Lower leg skin (tissue), 3 donors: Measurements from ENCODE around the gene UTF1.

ENCODE experiments used
- POLR2A ChIP-seq, 2 donors: fragments of 450-650 bp; IDR thresholded peaks; one replicate each; pipeline ENCODE4 v1.6.1; 2016 to 2017; ENCODE audit warnings: antibody characterized with exemption in 2 of 2, mild to moderate bottlenecking in 1 of 2, moderate library complexity in 1 of 2
- TF ChIP-seq, protein P1 (sequence below), 3 donors: fragments of 450-650 bp; IDR thresholded peaks; one replicate each; pipeline ENCODE4 v1.5.1; 2016; ENCODE audit warnings: antibody characterized with exemption in 3 of 3, mild to moderate bottlenecking in 3 of 3, moderate library complexity in 2 of 3

DNA sequence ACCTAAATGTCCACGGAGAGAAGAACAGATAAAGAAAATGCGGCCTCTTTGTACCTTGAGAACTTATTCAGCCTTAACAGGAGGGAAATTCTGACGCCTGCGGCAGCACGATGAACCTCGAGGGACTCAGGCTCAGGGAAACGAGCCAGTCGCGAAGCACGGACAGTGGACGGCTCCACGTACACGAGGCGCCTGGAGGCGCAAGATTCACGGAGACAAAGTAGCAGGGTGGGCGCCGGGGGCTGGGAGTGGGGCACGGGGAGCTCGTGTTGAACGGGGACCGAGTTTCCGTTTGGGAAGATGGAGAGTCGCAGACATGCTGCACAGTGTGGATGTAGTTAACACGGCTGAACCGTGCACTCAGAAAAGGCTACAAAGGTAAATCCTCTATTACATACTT is 13.2 kb upstream of the UTF1 start:
- TF ChIP-seq, protein P1, sequence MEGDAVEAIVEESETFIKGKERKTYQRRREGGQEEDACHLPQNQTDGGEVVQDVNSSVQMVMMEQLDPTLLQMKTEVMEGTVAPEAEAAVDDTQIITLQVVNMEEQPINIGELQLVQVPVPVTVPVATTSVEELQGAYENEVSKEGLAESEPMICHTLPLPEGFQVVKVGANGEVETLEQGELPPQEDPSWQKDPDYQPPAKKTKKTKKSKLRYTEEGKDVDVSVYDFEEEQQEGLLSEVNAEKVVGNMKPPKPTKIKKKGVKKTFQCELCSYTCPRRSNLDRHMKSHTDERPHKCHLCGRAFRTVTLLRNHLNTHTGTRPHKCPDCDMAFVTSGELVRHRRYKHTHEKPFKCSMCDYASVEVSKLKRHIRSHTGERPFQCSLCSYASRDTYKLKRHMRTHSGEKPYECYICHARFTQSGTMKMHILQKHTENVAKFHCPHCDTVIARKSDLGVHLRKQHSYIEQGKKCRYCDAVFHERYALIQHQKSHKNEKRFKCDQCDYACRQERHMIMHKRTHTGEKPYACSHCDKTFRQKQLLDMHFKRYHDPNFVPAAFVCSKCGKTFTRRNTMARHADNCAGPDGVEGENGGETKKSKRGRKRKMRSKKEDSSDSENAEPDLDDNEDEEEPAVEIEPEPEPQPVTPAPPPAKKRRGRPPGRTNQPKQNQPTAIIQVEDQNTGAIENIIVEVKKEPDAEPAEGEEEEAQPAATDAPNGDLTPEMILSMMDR (IDR thresholded peaks at IDR 0.05), result no peak
- no peak for TF ChIP-seq POLR2A (IDR thresholded peaks at IDR 0.05)
